HL-60 (cell line): ENCODE results near the gene MOGAT1.

Source experiments
- DNase-seq, 2 experiments: peaks; one replicate each; pipeline ENCODE4 v3.0.0-alpha.2; 2010 to 2020; ENCODE audit warnings: low read depth in 1 of 2, low spot score in 1 of 2
- H3K27ac ChIP-seq: fragments of 250-450 bp; sonication (Bioruptor Pico); replicated peaks from 2 replicates; pipeline ENCODE4 v1.5.1; 2020; ENCODE audit warnings: mild to moderate bottlenecking, moderate library complexity
- H3K27me3 ChIP-seq: fragments of 250-450 bp; sonication (Bioruptor Pico); 2 replicates; pipeline ENCODE4 v1.5.1; 2021; ENCODE audit warnings: mild to moderate bottlenecking, moderate library complexity; ENCODE audit not compliant: insufficient read depth, poor library complexity, severe bottlenecking
- H3K4me3 ChIP-seq: replicated peaks from 2 replicates; pipeline ENCODE4 v1.5.1; 2011; ENCODE audit warnings: mild to moderate bottlenecking, control low read depth, low read length; ENCODE audit not compliant: insufficient read depth
- CTCF ChIP-seq: IDR thresholded peaks from one replicate; pipeline ENCODE4 v1.5.1; 2011; ENCODE audit warnings: low read length, control low read depth, inconsistent platforms; ENCODE audit not compliant: insufficient read depth
- GABPA ChIP-seq: IDR thresholded peaks from 2 replicates; pipeline ENCODE4 v1.6.1; 2012; ENCODE audit warnings: low read depth
- POLR2AphosphoS5 ChIP-seq: IDR thresholded peaks from 2 replicates; pipeline ENCODE4 v1.6.1; 2012; ENCODE audit warnings: low read depth
- REST ChIP-seq: IDR thresholded peaks from 2 replicates; pipeline ENCODE4 v1.6.1; 2012; ENCODE audit warnings: low read depth; ENCODE audit not compliant: insufficient replicate concordance
- SPI1 ChIP-seq: IDR thresholded peaks from 2 replicates; pipeline ENCODE4 v1.6.1; 2012; ENCODE audit warnings: low read depth, mild to moderate bottlenecking, borderline replicate concordance

MOGAT1 gene

GRCh38 chr2:222652491-222653255 lies 18.8 kb upstream of the MOGAT1 start:
- no peak overlapping the region for H3K27ac ChIP-seq
- H3K27me3 ChIP-seq = no peaks in the 10 kb centered on the region
- no peak for DNase-seq

GRCh38 chr2:222653280-222653679 lies 18.2 kb upstream of the MOGAT1 start:
- Histone ChIP-seq H3K27ac (no peak overlapping the region), H3K27me3 (no peaks in the 10 kb centered on the region), H3K4me3 (no peak overlapping the region)
- TF ChIP-seq CTCF (no peak), GABPA (no peak), POLR2AphosphoS5 (no peak), REST (no peak), SPI1 (peak; percentile 59; the same call in 1 of the 2 replicates)
- no peak for DNase-seq

More at GRCh38 chr2:222652491-222653255, 18.8 kb upstream of the MOGAT1 start:
- TF ChIP-seq GABPA = no peak
- no peak for TF ChIP-seq CTCF
- TF ChIP-seq POLR2AphosphoS5 = no peak
- no peak for TF ChIP-seq REST
- TF ChIP-seq SPI1 = no peak
- H3K4me3 ChIP-seq = no peak overlapping the region

GRCh38 chr2:222655787-222656525 lies 15.5 kb upstream of the MOGAT1 start, which contains the start of gene FARSB:
Gene FARSB, minus strand, starts transcription at chr2:222656092. Its CDS starts 19 bp downstream, at chr2:222656073.
- peak within 1 kb of the TSS; percentile 94 for H3K4me3 ChIP-seq
- no peaks in the 10 kb centered on the region for H3K27me3 ChIP-seq
- TF ChIP-seq REST (peak; percentile 43), GABPA (no peak), POLR2AphosphoS5 (peak; percentile 93), SPI1 (peak; percentile 17; the same call in 1 of the 2 replicates), CTCF (no peak)
- H3K27ac ChIP-seq = peak within 1 kb of the TSS; percentile 99
- peak; percentile 94 to 95 for DNase-seq
